HepG2 (cell line): ENCODE measurements around the gene HNRNPC. TPM values are rescaled to one million over a fixed set of nuclear protein-coding genes. Genes with fewer than 3 reads are reported as not detected.

Experiments used
- ATAC-seq: fragments of 200-7000 bp; cut with Tn5 transposase; 3 replicates; pipeline ENCODE4 v1.9.1; 2020; ENCODE audit warnings: mild to moderate bottlenecking, moderate library complexity
- BruUV-seq: library from RNA; stranded (reverse); fragments of 400-500 nt; replicated peaks from 2 replicates; lab custom pipeline; 2021; lab: Mats Ljungman, UMichigan
- CTCF ChIA-PET: fragments of 300-600 bp; formaldehyde crosslinking; extraction: SDS; loops from one replicate; lab custom pipeline; 2021; ENCODE audit warnings: low total read pairs, inconsistent platforms, low intra/inter-chr PET ratio; lab: Yijun Ruan, JAX
- POLR2A ChIA-PET: fragments of 350-600 bp; sonication (Branson Sonifier 250); formaldehyde crosslinking; loops from one replicate; lab custom pipeline; 2020; ENCODE audit warnings: antibody characterized with exemption, inconsistent platforms; lab: Yijun Ruan, JAX
- DNase-seq: peaks from one replicate; pipeline ENCODE4 v3.0.0-alpha.2; 2015; ENCODE audit warnings: low spot score
- FAIRE-seq: peaks from 3 replicates; lab custom pipeline; 2011; peaks lifted over from hg19 to GRCh38; lab: Jason Lieb, UNC
- H2AFZ ChIP-seq: one replicate; pipeline ENCODE4 v1.6.1; 2011; ENCODE audit warnings: low read length, inconsistent platforms
- H3K27ac ChIP-seq: fragments of 300-600 bp; 3 replicates; pipeline ENCODE4 v1.8.0; 2011; ENCODE audit warnings: mixed run types, mild to moderate bottlenecking, mixed read lengths, low read length, inconsistent platforms; ENCODE audit not compliant: insufficient read depth; ENCODE audit errors: extremely low read length
- H3K27me3 ChIP-seq, 2 experiments: fragments of 200-600 bp in 1 of 2; 2 replicates in 1 of 2; 3 replicates in 1 of 2; pipeline versions ENCODE4 v1.6.0 to v1.8.0; 2011; ENCODE audit warnings: low read length in 2 of 2, mild to moderate bottlenecking in 2 of 2, moderate library complexity in 2 of 2, inconsistent platforms in 1 of 2; ENCODE audit not compliant: insufficient read depth in 2 of 2, control insufficient read depth in 1 of 2
- H3K36me3 ChIP-seq, 2 experiments: fragments of 200-600 bp in 1 of 2; replicated peaks in 1 of 2; 2 replicates in 1 of 2; 3 replicates in 1 of 2; pipeline versions ENCODE4 v1.5.1 to v1.8.0; 2011; ENCODE audit warnings: low read length in 2 of 2, inconsistent platforms in 1 of 2; ENCODE audit not compliant: insufficient read depth in 2 of 2, control insufficient read depth in 1 of 2
- H3K4me1 ChIP-seq: 2 replicates; pipeline ENCODE4 v1.5.1; 2012; ENCODE audit warnings: low read length, inconsistent platforms; ENCODE audit not compliant: insufficient read depth
- H3K4me2 ChIP-seq: 2 replicates; pipeline ENCODE4 v1.6.0; 2011; ENCODE audit warnings: low read depth, low read length, inconsistent platforms
- H3K4me3 ChIP-seq, 3 experiments: fragments of 200-600 bp in 1 of 3; sonication (generic), shearing (Covaris generic) in 1 of 3; replicated peaks in 1 of 3; 2 replicates each; pipeline ENCODE4 v1.5.1; 2011 to 2016; ENCODE audit warnings: low read length in 3 of 3, inconsistent platforms in 2 of 3, low read depth in 2 of 3, mild to moderate bottlenecking in 2 of 3, control low read depth in 1 of 3, mixed read lengths in 1 of 3; ENCODE audit not compliant: insufficient read depth in 1 of 3
- H3K79me2 ChIP-seq: one replicate; pipeline ENCODE4 v1.6.1; 2011; ENCODE audit warnings: low read length, inconsistent platforms; ENCODE audit not compliant: insufficient read depth
- H3K9ac ChIP-seq: 2 replicates; pipeline ENCODE4 v1.6.0; 2011; ENCODE audit warnings: mild to moderate bottlenecking, low read depth, low read length, inconsistent platforms; ENCODE audit not compliant: insufficient read depth
- H3K9me3 ChIP-seq: 2 replicates; pipeline ENCODE4 v1.5.1; 2012; ENCODE audit warnings: mild to moderate bottlenecking, low read length
- H4K20me1 ChIP-seq: 2 replicates; pipeline ENCODE4 v1.6.0; 2011; ENCODE audit warnings: inconsistent platforms, mild to moderate bottlenecking, low read length, moderate library complexity; ENCODE audit not compliant: insufficient read depth
- CREB1 ChIP-seq, 2 experiments: fragments of 450-650 bp in 1 of 2; IDR thresholded peaks; 2 replicates each; pipeline ENCODE4 v1.6.1; 2016 to 2017; ENCODE audit warnings: control low read depth in 1 of 2, mild to moderate bottlenecking in 1 of 2, missing compliant biosample characterization in 1 of 2, missing genetic modification characterization in 1 of 2
- EP300 ChIP-seq, 3 experiments: sonication (generic) in 1 of 3; formaldehyde crosslinking in 1 of 3; IDR thresholded peaks; 2 replicates each; pipeline versions ENCODE4 v1.5.1 to v1.6.1; 2011 to 2020; ENCODE audit warnings: low read depth in 2 of 3, low read length in 2 of 3, borderline replicate concordance in 1 of 3, improper control_type of control experiment in 1 of 3, mild to moderate bottlenecking in 1 of 3, missing genetic modification reagents in 1 of 3, moderate library complexity in 1 of 3
- FIP1L1 ChIP-seq: fragments of 200-400 bp; formaldehyde crosslinking; IDR thresholded peaks from 2 replicates; pipeline ENCODE4 v1.6.1; 2018; ENCODE audit warnings: low read depth, mild to moderate bottlenecking, low read length, moderate library complexity, borderline replicate concordance; ENCODE audit not compliant: insufficient read depth
- GTF2F1 ChIP-seq: fragments of 150-350 bp; IDR thresholded peaks from 2 replicates; pipeline ENCODE4 v1.6.1; 2014; ENCODE audit warnings: low read length
- HOXA3 ChIP-seq: sonication (generic); formaldehyde crosslinking; IDR thresholded peaks from 2 replicates; pipeline ENCODE4 v1.5.0; 2020; ENCODE audit warnings: missing genetic modification reagents
- NFE2L1 ChIP-seq: sonication (generic); formaldehyde crosslinking; IDR thresholded peaks from 2 replicates; pipeline ENCODE4 v1.4.0; 2020; ENCODE audit warnings: missing genetic modification reagents, mild to moderate bottlenecking, borderline replicate concordance
- REL ChIP-seq: sonication (generic); formaldehyde crosslinking; conservative IDR thresholded peaks from 2 replicates; pipeline ENCODE4 v1.8.0; 2022; ENCODE audit warnings: mild to moderate bottlenecking, missing genetic modification reagents, moderate library complexity
- SALL1 ChIP-seq: sonication (generic); formaldehyde crosslinking; IDR thresholded peaks from 2 replicates; pipeline ENCODE4 v1.8.0; 2022; ENCODE audit warnings: mild to moderate bottlenecking, missing genetic modification reagents
- SKI ChIP-seq: fragments of 450-650 bp; IDR thresholded peaks from one replicate; pipeline ENCODE4 v1.6.1; 2018; ENCODE audit warnings: mild to moderate bottlenecking; ENCODE audit not compliant: partially characterized antibody
- TCF7 ChIP-seq: sonication (generic); IDR thresholded peaks from 2 replicates; pipeline ENCODE4 v1.6.1; 2016; ENCODE audit warnings: antibody characterized with exemption, low read depth
- ZBTB42 ChIP-seq: sonication (generic); formaldehyde crosslinking; IDR thresholded peaks from 2 replicates; pipeline ENCODE4 v1.5.0; 2020; ENCODE audit warnings: mild to moderate bottlenecking, missing genetic modification reagents
- ZFP1 ChIP-seq: IDR thresholded peaks from 2 replicates; pipeline ENCODE4 v1.6.1; 2016
- ZFP36L1 ChIP-seq: sonication (generic); formaldehyde crosslinking; IDR thresholded peaks from 2 replicates; pipeline ENCODE4 v1.8.0; 2022; ENCODE audit warnings: mild to moderate bottlenecking, missing genetic modification reagents, moderate library complexity
- ZMYM3 ChIP-seq: sonication (generic); formaldehyde crosslinking; IDR thresholded peaks from 2 replicates; pipeline ENCODE4 v1.5.1; 2020; ENCODE audit warnings: mild to moderate bottlenecking, missing genetic modification reagents
- ZNF138 ChIP-seq: sonication (generic); formaldehyde crosslinking; IDR thresholded peaks from 2 replicates; pipeline ENCODE4 v1.5.0; 2020; ENCODE audit warnings: mild to moderate bottlenecking, low read depth, missing genetic modification reagents
- ZNF251 ChIP-seq: sonication (generic); formaldehyde crosslinking; IDR thresholded peaks from 2 replicates; pipeline ENCODE4 v1.9.0; 2021; ENCODE audit warnings: mild to moderate bottlenecking, missing genetic modification reagents
- ZNF280D ChIP-seq: sonication (generic); formaldehyde crosslinking; IDR thresholded peaks from 2 replicates; pipeline ENCODE4 v1.5.1; 2020; ENCODE audit warnings: mild to moderate bottlenecking, missing genetic modification reagents
- ZNF292 ChIP-seq: sonication (generic); formaldehyde crosslinking; IDR thresholded peaks from 2 replicates; pipeline ENCODE4 v1.8.1; 2022; ENCODE audit warnings: mild to moderate bottlenecking, low read depth, missing genetic modification reagents, borderline replicate concordance
- ZNF343 ChIP-seq: sonication (generic); formaldehyde crosslinking; IDR thresholded peaks from 2 replicates; pipeline ENCODE4 v1.4.0; 2020; ENCODE audit warnings: mild to moderate bottlenecking, missing genetic modification reagents
- ZNF761 ChIP-seq: sonication (generic); formaldehyde crosslinking; conservative IDR thresholded peaks from 2 replicates; pipeline ENCODE4 v1.4.0; 2020; ENCODE audit warnings: mild to moderate bottlenecking, missing genetic modification reagents
- ZSCAN25 ChIP-seq: sonication (generic); formaldehyde crosslinking; IDR thresholded peaks from 2 replicates; pipeline ENCODE4 v1.8.0; 2022; ENCODE audit warnings: mild to moderate bottlenecking, missing genetic modification reagents
- WGBS: methylation state at CpG from one replicate; pipeline ENCODE4 v1.1.6; 2017; ENCODE audit warnings: low lambda C conversion rate; 5-methylcytosine and 5-hydroxymethylcytosine counted together
- in situ Hi-C: cut with HindIII; loops from 2 replicates; pipeline ENCODE4 v1.10.0; 2017; ENCODE audit warnings: low pct_unique_long_range_greater_than_20kb; ENCODE audit not compliant: extremely low pct_ligation_motif_present
- intact Hi-C: fragments of 100-400 bp; cut with micrococcal nuclease; formaldehyde crosslinking; loops from one replicate; pipeline ENCODE4 v1.10.0; 2022; ENCODE audit not compliant: unreplicated experiment
- polyA plus RNA-seq, 8 experiments: library from polyadenylated mRNA; depleted of rRNA in 3 of 8; stranded (reverse) in 7 of 8; unstranded in 1 of 8; fragments of >200 nt; fragmentation: Illumina TruSeq in 4 of 8; extraction: Trizol in 4 of 8; gene quantifications; 2 replicates each; pipeline versions ENCODE4 v1.2.1 to v1.2.3, GENCODE V29; 2011 to 2016; ENCODE audit warnings: low read depth in 4 of 8, missing spikeins in 1 of 8, mixed read lengths in 1 of 8; ENCODE audit not compliant: insufficient read depth in 1 of 8
- total RNA-seq, 5 experiments: library from RNA; depleted of rRNA; stranded (reverse); fragments of >200 nt; fragmentation: Illumina TruSeq; extraction: Trizol; gene quantifications; 2 replicates each; pipeline ENCODE4 v1.2.3, GENCODE V29; 2016; ENCODE audit warnings: low read depth in 1 of 5

Gene HNRNPC
- total and polyA plus RNA-seq, 2 of the 13 experiments (the other 11 are each of a cell fraction or from before 2014, with no cell fraction given): 628 to 1,099 TPM

- TF ChIP-seq ZNF280D (CRISPR knock-in tag): peak; percentile 45; the same call in 1 of the 2 replicates
- TF ChIP-seq ZNF292 (CRISPR knock-in tag): 0 out of 2 replicates have a peak, but pooled peaks have one; percentile 31
- peak; percentile 73; the same call in 1 of the 2 replicates for TF ChIP-seq SALL1 (CRISPR knock-in tag)
- peak; percentile 81 for TF ChIP-seq ZMYM3
Measured at GRCh38 chr14:21302836-21303140, 33.5 kb upstream of the HNRNPC start (continued).

GRCh38 chr14:21302013-21302835, 33.0 kb upstream of the HNRNPC start:
- no peaks in the 10 kb centered on the region for H3K36me3 ChIP-seq
- H3K9ac ChIP-seq: peak overlapping the region; percentile 46
- H3K9me3 ChIP-seq: no peaks in the 10 kb centered on the region
- peak; percentile 87 for DNase-seq
- intact Hi-C loops (no loop called here), in situ Hi-C loops (no loop called here)
- WGBS: under 1% methylated on average over 8 of the region's 8 CpGs
- POLR2A ChIA-PET: interaction anchor here (0.8 to 1.3 kb wide), 5 partner anchors 12 to 154 kb away, joined by 3 to 5 read pairs (median 3); partner anchors contain the start of gene CHD8
- H3K27ac ChIP-seq: peak overlapping the region; percentile 34
- peak overlapping the region; percentile 1 for H2AFZ ChIP-seq
- H3K27me3 ChIP-seq: no peaks in the 10 kb centered on the region
- FAIRE-seq: no peak
- TSS peak; percentile 82 for BruUV-seq
- peak; percentile 51 for ATAC-seq
- H3K79me2 ChIP-seq: no peaks in the 10 kb centered on the region
- H3K4me2 ChIP-seq: peak overlapping the region; percentile 74
- H3K4me1 ChIP-seq: peaks cover 52% of the 10 kb centered on the region
- H4K20me1 ChIP-seq: no peaks in the 10 kb centered on the region
- H3K4me3 ChIP-seq: peak overlapping the region; percentile 12 to 49 (median 39); a peak in 4 of 6 replicates
- CTCF ChIA-PET: no interaction called here
- TF ChIP-seq SKI (no peak), ZNF138 (no peak), ZSCAN25 (CRISPR knock-in tag) (no peak), ZNF761 (CRISPR knock-in tag) (no peak), GTF2F1 (no peak), CREB1 (IDR thresholded peaks at IDR 0.05) (no peak), CREB1 (CRISPR knock-in tag; IDR thresholded peaks at IDR 0.05) (no peak), NFE2L1 (CRISPR knock-in tag) (no peak), ZBTB42 (CRISPR knock-in tag) (no peak), REL (CRISPR knock-in tag) (no peak), ZFP36L1 (CRISPR knock-in tag) (no peak), ZFP1 (no peak), HOXA3 (no peak; the same call in 1 of the 2 replicates), ZNF251 (CRISPR knock-in tag) (no peak), EP300 (IDR thresholded peaks at IDR 0.05; ENCODE audit: low read depth in 2 of 2, low read length in 2 of 2) (peak in 1 of 2 experiments; percentile 59; a peak in 2 of 4 replicates), EP300 (CRISPR knock-in tag; IDR thresholded peaks at IDR 0.05; ENCODE audit: borderline replicate concordance) (no peak), TCF7 (peak; percentile 32; the same call in 1 of the 2 replicates), ZNF343 (no peak), FIP1L1 (no peak)
